ENCODE measurements around the gene CRABP2. TPM values are rescaled to one million over a fixed set of nuclear protein-coding genes. Genes with fewer than 3 reads are reported as not detected.
A peak's percentile ranks its signal among the peaks of the same experiment; 100 is the strongest.

CRABP2 gene
- total and polyA plus RNA-seq, 5 donors from 2014 or later, result 5.1 TPM; not detected in 4

- peaks cover 4 to 34% (median 12%) of the 10 kb centered on the region in 4 donors for H3K4me1 Mint-ChIP-seq
- ATAC-seq (ENCODE audit: low read depth in 2 of 2), result no peak
- H3K27ac Mint-ChIP-seq, result no peak overlapping the region
- no peak overlapping the region for H3K4me3 Mint-ChIP-seq
- H3K9me3 ChIP-seq (ENCODE audit: control insufficient read depth in 2 of 2, low read length in 2 of 2), result no peaks in the 10 kb centered on the region
- peaks cover 11% of the 10 kb centered on the region for H3K27me3 Mint-ChIP-seq
- no peaks in the 10 kb centered on the region for H3K27me3 ChIP-seq (ENCODE audit: control insufficient read depth, insufficient read depth, low read length)
- peaks cover 12% of the 10 kb centered on the region for H3K4me1 ChIP-seq (ENCODE audit: control insufficient read depth, insufficient read depth, low read length, poor library complexity, severe bottlenecking)
- peaks cover 9% of the 10 kb centered on the region for H3K36me3 Mint-ChIP-seq
- no peak for DNase-seq
- no peaks in the 10 kb centered on the region for H3K36me3 ChIP-seq (ENCODE audit: control insufficient read depth, insufficient read depth, low read length)
- no peak overlapping the region for H3K4me3 ChIP-seq (ENCODE audit: low read depth, low read length)
- no peak overlapping the region for H3K27ac ChIP-seq (ENCODE audit: insufficient read depth, low read length, poor library complexity, severe bottlenecking)
- no peaks in the 10 kb centered on the region for H3K9me3 Mint-ChIP-seq
Observed at GRCh38 chr1:156711011-156711817, 5.8 kb upstream of the CRABP2 start.

- Histone ChIP-seq H3K36me3 (ENCODE audit: control insufficient read depth, insufficient read depth, low read length) (no peaks in the 10 kb centered on the region), H3K27ac (ENCODE audit: insufficient read depth, low read length, poor library complexity, severe bottlenecking) (no peak overlapping the region), H3K27me3 (ENCODE audit: control insufficient read depth, insufficient read depth, low read length) (no peaks in the 10 kb centered on the region), H3K9me3 (ENCODE audit: control insufficient read depth in 2 of 2, low read length in 2 of 2) (no peaks in the 10 kb centered on the region), H3K4me1 (ENCODE audit: control insufficient read depth, insufficient read depth, low read length, poor library complexity, severe bottlenecking) (peaks cover 25% of the 10 kb centered on the region), H3K4me3 (ENCODE audit: low read depth, low read length) (no peak overlapping the region)
- Mint-ChIP-seq H3K36me3 (no peaks in the 10 kb centered on the region), H3K4me3 (peak overlapping the region in 2 of 4 donors; percentile 32 to 76), H3K27ac (peak overlapping the region in 2 of 3 donors; percentile 28 to 74), H3K9me3 (no peaks in the 10 kb centered on the region), H3K4me1 (peaks cover 0 to 30% (median 16%) of the 10 kb centered on the region in 4 donors), H3K27me3 (peaks cover 17% of the 10 kb centered on the region)
- ATAC-seq (ENCODE audit: low read depth in 2 of 2), result no peak
- no peak for DNase-seq
Observed at GRCh38 chr1:156709757-156710489, 4.5 kb upstream of the CRABP2 start.

GRCh38 chr1:156709031-156709430 is 3.6 kb upstream of the CRABP2 start:
- Histone ChIP-seq H3K4me3 (ENCODE audit: low read depth, low read length) (no peak overlapping the region), H3K36me3 (ENCODE audit: control insufficient read depth, insufficient read depth, low read length) (no peaks in the 10 kb centered on the region), H3K4me1 (ENCODE audit: control insufficient read depth, insufficient read depth, low read length, poor library complexity, severe bottlenecking) (peaks cover 31% of the 10 kb centered on the region), H3K9me3 (ENCODE audit: control insufficient read depth in 2 of 2, low read length in 2 of 2) (no peaks in the 10 kb centered on the region), H3K27ac (ENCODE audit: insufficient read depth, low read length, poor library complexity, severe bottlenecking) (no peak overlapping the region), H3K27me3 (ENCODE audit: control insufficient read depth, insufficient read depth, low read length) (peaks cover 6% of the 10 kb centered on the region)
- H3K27ac Mint-ChIP-seq, result peak overlapping the region in 2 of 3 donors; percentile 28 to 74
- no peak for ATAC-seq (ENCODE audit: low read depth in 2 of 2)
- peaks cover 0 to 36% (median 17%) of the 10 kb centered on the region in 4 donors for H3K4me1 Mint-ChIP-seq
- peak overlapping the region in 2 of 4 donors; percentile 36 to 69 for H3K4me3 Mint-ChIP-seq
- no peaks in the 10 kb centered on the region for H3K36me3 Mint-ChIP-seq
- H3K9me3 Mint-ChIP-seq, result no peaks in the 10 kb centered on the region
- peaks cover 24% of the 10 kb centered on the region for H3K27me3 Mint-ChIP-seq
- DNase-seq, result no peak

- ATAC-seq (ENCODE audit: low read depth in 2 of 2) (no peak), DNase-seq (no peak)
- no peaks in the 10 kb centered on the region for H3K36me3 ChIP-seq (ENCODE audit: control insufficient read depth, insufficient read depth, low read length)
- no peaks in the 10 kb centered on the region for H3K36me3 Mint-ChIP-seq
- H3K9me3 ChIP-seq (ENCODE audit: control insufficient read depth in 2 of 2, low read length in 2 of 2), result no peaks in the 10 kb centered on the region
- H3K27ac Mint-ChIP-seq, result peak overlapping the region in 2 of 3 donors; percentile 74 to 80
- no peak overlapping the region for H3K4me3 ChIP-seq (ENCODE audit: low read depth, low read length)
- H3K27me3 ChIP-seq (ENCODE audit: control insufficient read depth, insufficient read depth, low read length), result peaks cover 9% of the 10 kb centered on the region
- H3K27me3 Mint-ChIP-seq, result peaks cover 31% of the 10 kb centered on the region
- H3K4me1 ChIP-seq (ENCODE audit: control insufficient read depth, insufficient read depth, low read length, poor library complexity, severe bottlenecking), result peaks cover 31% of the 10 kb centered on the region
- H3K4me3 Mint-ChIP-seq, result peak overlapping the region in 2 of 4 donors; percentile 69 to 80
- H3K4me1 Mint-ChIP-seq, result peaks cover 0 to 39% (median 17%) of the 10 kb centered on the region in 4 donors
- no peak overlapping the region for H3K27ac ChIP-seq (ENCODE audit: insufficient read depth, low read length, poor library complexity, severe bottlenecking)
- H3K9me3 Mint-ChIP-seq, result no peaks in the 10 kb centered on the region
Observed at GRCh38 chr1:156708218-156708661, 2.9 kb upstream of the CRABP2 start.

- DNase-seq, result no peak
Observed at GRCh38 chr1:156707417-156708217, 2.2 kb upstream of the CRABP2 start.

GRCh38 chr1:156706657-156707416 is 1.5 kb upstream of the CRABP2 start:
- Histone ChIP-seq H3K36me3 (ENCODE audit: control insufficient read depth, insufficient read depth, low read length) (no peaks in the 10 kb centered on the region), H3K27me3 (ENCODE audit: control insufficient read depth, insufficient read depth, low read length) (peaks cover 9% of the 10 kb centered on the region), H3K4me1 (ENCODE audit: control insufficient read depth, insufficient read depth, low read length, poor library complexity, severe bottlenecking) (peaks cover 31% of the 10 kb centered on the region), H3K4me3 (ENCODE audit: low read depth, low read length) (peak overlapping the region; percentile 53), H3K27ac (ENCODE audit: insufficient read depth, low read length, poor library complexity, severe bottlenecking) (peak overlapping the region; percentile 60), H3K9me3 (ENCODE audit: control insufficient read depth in 2 of 2, low read length in 2 of 2) (no peaks in the 10 kb centered on the region)
- Mint-ChIP-seq H3K4me1 (peaks cover 0 to 39% (median 17%) of the 10 kb centered on the region in 4 donors), H3K27me3 (peaks cover 45% of the 10 kb centered on the region), H3K4me3 (peak overlapping the region; percentile 80 to 93 (median 90)), H3K27ac (peak overlapping the region; percentile 91 to 94 (median 93)), H3K9me3 (no peaks in the 10 kb centered on the region), H3K36me3 (no peaks in the 10 kb centered on the region)
- ATAC-seq (ENCODE audit: low read depth in 2 of 2) (no peak), DNase-seq (no peak)

More at GRCh38 chr1:156707417-156708217, 2.2 kb upstream of the CRABP2 start:
- peaks cover 31% of the 10 kb centered on the region for H3K4me1 ChIP-seq (ENCODE audit: control insufficient read depth, insufficient read depth, low read length, poor library complexity, severe bottlenecking)
- H3K27ac Mint-ChIP-seq, result peak overlapping the region in 2 of 3 donors; percentile 74 to 94
- no peak for ATAC-seq (ENCODE audit: low read depth in 2 of 2)
- H3K27me3 Mint-ChIP-seq, result peaks cover 38% of the 10 kb centered on the region
- no peak overlapping the region for H3K27ac ChIP-seq (ENCODE audit: insufficient read depth, low read length, poor library complexity, severe bottlenecking)
- H3K9me3 ChIP-seq (ENCODE audit: control insufficient read depth in 2 of 2, low read length in 2 of 2), result no peaks in the 10 kb centered on the region
- peaks cover 0 to 39% (median 17%) of the 10 kb centered on the region in 4 donors for H3K4me1 Mint-ChIP-seq
- H3K9me3 Mint-ChIP-seq, result no peaks in the 10 kb centered on the region
- no peaks in the 10 kb centered on the region for H3K36me3 ChIP-seq (ENCODE audit: control insufficient read depth, insufficient read depth, low read length)
- H3K36me3 Mint-ChIP-seq, result no peaks in the 10 kb centered on the region
- H3K4me3 Mint-ChIP-seq, result peak overlapping the region; percentile 80 to 88 (median 84)
- no peak overlapping the region for H3K4me3 ChIP-seq (ENCODE audit: low read depth, low read length)
- peaks cover 9% of the 10 kb centered on the region for H3K27me3 ChIP-seq (ENCODE audit: control insufficient read depth, insufficient read depth, low read length)
